Epithelial cell of umbilical artery (primary cell): Measurements from ENCODE around the gene OR5D13. TPM values are rescaled to one million over a fixed set of nuclear protein-coding genes. Genes with fewer than 3 reads are reported as not detected.

Experiments
- total RNA-seq: library from RNA; depleted of rRNA; stranded (reverse); fragments of >200 nt; gene quantifications from 2 replicates; pipeline ENCODE4 v1.2.3, GENCODE V29; 2014

OR5D13 gene, protein sequence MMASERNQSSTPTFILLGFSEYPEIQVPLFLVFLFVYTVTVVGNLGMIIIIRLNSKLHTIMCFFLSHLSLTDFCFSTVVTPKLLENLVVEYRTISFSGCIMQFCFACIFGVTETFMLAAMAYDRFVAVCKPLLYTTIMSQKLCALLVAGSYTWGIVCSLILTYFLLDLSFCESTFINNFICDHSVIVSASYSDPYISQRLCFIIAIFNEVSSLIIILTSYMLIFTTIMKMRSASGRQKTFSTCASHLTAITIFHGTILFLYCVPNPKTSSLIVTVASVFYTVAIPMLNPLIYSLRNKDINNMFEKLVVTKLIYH
- total RNA-seq = not detected in 2 replicates

DNA sequence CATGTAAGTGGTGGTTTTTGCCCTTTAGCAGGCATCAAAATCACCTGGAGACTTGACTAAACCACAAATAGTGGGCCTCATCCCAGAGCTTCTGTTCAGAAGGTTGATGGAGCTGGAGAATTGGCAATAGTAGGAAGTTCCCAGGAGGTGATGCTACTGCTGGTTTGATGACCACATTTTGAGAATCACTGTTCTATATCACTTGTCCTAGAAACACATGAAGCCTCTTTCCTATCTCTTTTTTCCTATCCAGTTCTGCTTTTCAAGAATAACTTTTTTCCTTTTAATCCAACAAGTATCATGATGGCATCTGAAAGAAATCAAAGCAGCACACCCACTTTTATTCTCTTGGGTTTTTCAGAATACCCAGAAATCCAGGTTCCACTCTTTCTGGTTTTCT, at the start of gene OR5D13:
OR5D13 (plus strand) TSS at position 301 of the 400 bp plus-strand sequence; CDS start at position 301, 0 bp downstream.

DNA sequence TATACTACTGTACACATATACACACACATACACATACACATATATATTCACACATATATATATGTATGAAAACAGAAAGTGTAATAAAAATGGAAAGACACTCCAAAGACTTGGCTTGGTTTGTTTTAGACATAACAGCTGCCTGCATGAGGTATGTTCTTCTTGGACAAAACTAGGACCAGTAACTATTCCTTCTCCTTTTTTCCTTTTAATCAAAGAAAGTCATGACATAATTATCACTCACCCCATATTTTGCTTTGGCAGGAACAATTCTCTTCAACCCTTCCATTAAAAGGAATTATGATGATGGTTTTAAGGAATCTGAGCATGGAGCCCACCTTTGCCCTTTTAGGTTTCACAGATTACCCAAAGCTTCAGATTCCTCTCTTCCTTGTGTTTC, 22.0 kb downstream of the OR5D13 start, which contains the start of gene OR5D14:
OR5D14 (plus strand) TSS at position 301 of the 400 bp plus-strand sequence; CDS start at position 301, 0 bp downstream.

DNA sequence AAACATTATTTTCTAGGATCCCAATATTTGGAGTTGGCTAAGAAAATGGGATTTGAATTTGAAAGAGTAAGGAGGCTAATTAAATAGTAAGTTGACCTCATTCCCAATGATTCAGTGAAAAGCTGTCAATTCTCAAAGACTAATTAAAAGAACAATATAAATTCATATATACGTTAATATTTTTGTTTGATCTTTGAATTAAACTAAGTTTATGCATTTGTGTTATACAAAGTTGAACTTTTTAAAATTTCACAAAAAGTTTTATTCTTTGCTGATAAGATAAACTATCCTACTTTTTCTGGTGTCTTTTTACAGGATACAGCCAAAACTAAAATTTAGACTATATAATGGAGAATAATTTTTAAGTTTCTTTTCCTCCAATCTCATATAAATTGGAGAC, 37.8 kb downstream of the OR5D13 start, which contains the start of gene OR5L1:
OR5L1 (plus strand) TSS at position 301 of the 400 bp plus-strand sequence. CDS start 100 bp downstream, outside the sequence.

DNA sequence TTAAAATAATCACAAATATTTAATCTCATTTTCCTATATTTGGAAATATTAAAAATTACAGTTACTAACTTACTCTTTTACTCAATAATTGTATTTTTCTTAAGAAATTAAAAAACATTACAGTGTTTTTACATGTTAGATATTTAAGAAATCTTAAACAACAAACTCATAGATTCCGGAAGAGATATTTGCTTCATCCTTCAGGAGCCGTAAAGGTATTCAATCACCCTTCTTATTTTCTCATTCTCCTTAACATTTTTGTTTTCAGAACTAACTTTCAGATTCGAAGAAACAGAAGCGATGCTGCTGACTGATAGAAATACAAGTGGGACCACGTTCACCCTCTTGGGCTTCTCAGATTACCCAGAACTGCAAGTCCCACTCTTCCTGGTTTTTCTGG, 46.1 kb downstream of the OR5D13 start, which contains the start of gene OR5D18:
OR5D18 (plus strand) TSS at position 301 of the 400 bp plus-strand sequence; CDS start at position 301, 0 bp downstream.

Other genes with a start within 250 kb of the OR5D13 start
- gene OR4C15, start 219.0 kb upstream of the OR5D13 start, total RNA-seq = not detected in 2 replicates
- gene OR4C16, start 201.3 kb upstream of the OR5D13 start, total RNA-seq = not detected in 2 replicates
- gene OR4C11, start 165.8 kb upstream of the OR5D13 start, total RNA-seq = not detected in 2 replicates
- gene OR4P4, start 138.3 kb upstream of the OR5D13 start, total RNA-seq = not detected in 2 replicates
- not detected in 2 replicates for gene OR4S2, start 125.1 kb upstream of the OR5D13 start, total RNA-seq
- not detected in 2 replicates for gene OR4C6, start 111.2 kb upstream of the OR5D13 start, total RNA-seq
- not detected in 2 replicates for gene OR5D14, start 22.1 kb downstream of the OR5D13 start, total RNA-seq
- gene OR5L1, start 37.9 kb downstream of the OR5D13 start, total RNA-seq = not detected in 2 replicates
- gene OR5D18, start 46.2 kb downstream of the OR5D13 start, total RNA-seq = not detected in 2 replicates
- gene OR5L2, start 53.8 kb downstream of the OR5D13 start, total RNA-seq = not detected in 2 replicates
- not detected in 2 replicates for gene OR5D16, start 65.3 kb downstream of the OR5D13 start, total RNA-seq
- gene TRIM51, start 109.9 kb downstream of the OR5D13 start, total RNA-seq = not detected in 2 replicates
- gene OR5W2, start 141.1 kb downstream of the OR5D13 start, total RNA-seq = not detected in 2 replicates
- gene OR5I1, start 163.0 kb downstream of the OR5D13 start, total RNA-seq = not detected in 2 replicates
- not detected in 2 replicates for gene OR10AG1, start 196.5 kb downstream of the OR5D13 start, total RNA-seq
- not detected in 2 replicates for gene OR5F1, start 221.2 kb downstream of the OR5D13 start, total RNA-seq